Stimulated activated CD4-positive, alpha-beta T cell treated with anti-CD3 and anti-CD28 coated beads, Interleukin-2, amount 100 ng/mL, for 48 hours (primary cell): Measurements from ENCODE around the gene CYP3A4.
"Not testable (repeated sequence)": the region's sequence is repeated elsewhere in the genome, so short reads cannot be mapped to it uniquely, and the experiment has no call there.

Experiments used
- DNase-seq, 2 donors: peaks; one replicate each; pipeline ENCODE4 v3.0.0-alpha.2; 2020

CYP3A4 gene

GRCh38 chr7:99784007-99784406 lies at the start of gene CYP3A4:
Gene CYP3A4, minus strand, starts transcription at chr7:99784184. Its CDS starts 103 bp downstream, at chr7:99784081.
- no peak for DNase-seq

GRCh38 chr7:99833289-99833877 lies 49.4 kb upstream of the CYP3A4 start:
- no peak for DNase-seq

- DNase-seq = no peak
Measured at GRCh38 chr7:99831595-99831994, 47.6 kb upstream of the CYP3A4 start.

GRCh38 chr7:99829524-99830160 lies 45.7 kb upstream of the CYP3A4 start:
- DNase-seq = no peak

- DNase-seq = no peak
Measured at GRCh38 chr7:99828811-99829210, 44.8 kb upstream of the CYP3A4 start.

GRCh38 chr7:99827040-99827778 lies 43.2 kb upstream of the CYP3A4 start:
- DNase-seq = no peak

- no peak for DNase-seq
Measured at GRCh38 chr7:99825873-99826272, 41.9 kb upstream of the CYP3A4 start.

GRCh38 chr7:99825452-99825851 lies 41.5 kb upstream of the CYP3A4 start:
- no peak for DNase-seq

GRCh38 chr7:99824091-99824490 lies 40.1 kb upstream of the CYP3A4 start:
- no peak for DNase-seq

GRCh38 chr7:99822731-99823718 lies 39.0 kb upstream of the CYP3A4 start:
- no peak for DNase-seq

GRCh38 chr7:99820408-99821027 lies 36.5 kb upstream of the CYP3A4 start:
- DNase-seq = no peak

GRCh38 chr7:99808766-99809165 lies 24.8 kb upstream of the CYP3A4 start:
- no peak for DNase-seq

GRCh38 chr7:99806839-99807478 lies 23.0 kb upstream of the CYP3A4 start:
- no peak for DNase-seq

- DNase-seq = no peak
Measured at GRCh38 chr7:99805641-99806040, 21.7 kb upstream of the CYP3A4 start.

GRCh38 chr7:99803118-99803517 lies 19.1 kb upstream of the CYP3A4 start:
- not testable (repeated sequence) for DNase-seq

- not testable (repeated sequence) for DNase-seq
Measured at GRCh38 chr7:99801407-99801806, 17.4 kb upstream of the CYP3A4 start.

- no peak for DNase-seq
Measured at GRCh38 chr7:99798972-99799371, 15.0 kb upstream of the CYP3A4 start.

- DNase-seq = not testable (repeated sequence)
Measured at GRCh38 chr7:99795864-99796263, 11.9 kb upstream of the CYP3A4 start.

GRCh38 chr7:99794585-99795502 lies 10.9 kb upstream of the CYP3A4 start:
- no peak for DNase-seq

GRCh38 chr7:99793443-99793842 lies 9.5 kb upstream of the CYP3A4 start:
- DNase-seq = no peak

- no peak for DNase-seq
Measured at GRCh38 chr7:99792967-99793366, 9.0 kb upstream of the CYP3A4 start.
